Measurements from ENCODE around the gene MEI4. TPM values are rescaled to one million over a fixed set of nuclear protein-coding genes. Genes with fewer than 3 reads are reported as not detected.

The MEI4 gene
- total RNA-seq, 1 donor from 2014 or later = 0.21 TPM

GRCh38 chr6:77812304-77812703, 159.5 kb downstream of the MEI4 start:
- no peak overlapping the region for H3K4me3 ChIP-seq (ENCODE audit: low read depth, low read length)
- TF ChIP-seq CTCF (IDR thresholded peaks at IDR 0.05; ENCODE audit: insufficient read depth, low read length, poor library complexity, severe bottlenecking) = no peak
- H3K36me3 ChIP-seq (ENCODE audit: control insufficient read depth, insufficient read depth, low read length) = no peaks in the 10 kb centered on the region
- no peak for DNase-seq (ENCODE audit: low read depth)
- H3K27me3 ChIP-seq (ENCODE audit: control insufficient read depth, insufficient read depth, low read length) = no peaks in the 10 kb centered on the region

- Histone ChIP-seq H3K36me3 (ENCODE audit: control insufficient read depth, insufficient read depth, low read length) (no peaks in the 10 kb centered on the region), H3K4me3 (ENCODE audit: low read depth, low read length) (no peak overlapping the region), H3K27me3 (ENCODE audit: control insufficient read depth, insufficient read depth, low read length) (no peaks in the 10 kb centered on the region)
- TF ChIP-seq CTCF (IDR thresholded peaks at IDR 0.05; ENCODE audit: insufficient read depth, low read length, poor library complexity, severe bottlenecking) = no peak
- DNase-seq (ENCODE audit: low read depth) = no peak
These were observed 160.3 kb downstream of the MEI4 start for GRCh38 chr6:77813090-77813489.

- no peak for DNase-seq (ENCODE audit: low read depth)
- no peak for TF ChIP-seq CTCF (IDR thresholded peaks at IDR 0.05; ENCODE audit: insufficient read depth, low read length, poor library complexity, severe bottlenecking)
- Histone ChIP-seq H3K4me3 (ENCODE audit: low read depth, low read length) (no peak overlapping the region), H3K27me3 (ENCODE audit: control insufficient read depth, insufficient read depth, low read length) (no peaks in the 10 kb centered on the region), H3K36me3 (ENCODE audit: control insufficient read depth, insufficient read depth, low read length) (no peaks in the 10 kb centered on the region)
These were observed 161.3 kb downstream of the MEI4 start for GRCh38 chr6:77814119-77814518.

GRCh38 chr6:77815531-77815930, 162.7 kb downstream of the MEI4 start:
- Histone ChIP-seq H3K27me3 (ENCODE audit: control insufficient read depth, insufficient read depth, low read length) (no peaks in the 10 kb centered on the region), H3K4me3 (ENCODE audit: low read depth, low read length) (no peak overlapping the region), H3K36me3 (ENCODE audit: control insufficient read depth, insufficient read depth, low read length) (no peaks in the 10 kb centered on the region)
- no peak for TF ChIP-seq CTCF (IDR thresholded peaks at IDR 0.05; ENCODE audit: insufficient read depth, low read length, poor library complexity, severe bottlenecking)
- no peak for DNase-seq (ENCODE audit: low read depth)

GRCh38 chr6:77816766-77817270, 164.0 kb downstream of the MEI4 start:
- TF ChIP-seq CTCF (IDR thresholded peaks at IDR 0.05; ENCODE audit: insufficient read depth, low read length, poor library complexity, severe bottlenecking) = no peak
- H3K27me3 ChIP-seq (ENCODE audit: control insufficient read depth, insufficient read depth, low read length) = no peaks in the 10 kb centered on the region
- no peak overlapping the region for H3K4me3 ChIP-seq (ENCODE audit: low read depth, low read length)
- no peak for DNase-seq (ENCODE audit: low read depth)
- no peaks in the 10 kb centered on the region for H3K36me3 ChIP-seq (ENCODE audit: control insufficient read depth, insufficient read depth, low read length)

- no peak overlapping the region for H3K4me3 ChIP-seq (ENCODE audit: low read depth, low read length)
- no peaks in the 10 kb centered on the region for H3K36me3 ChIP-seq (ENCODE audit: control insufficient read depth, insufficient read depth, low read length)
These were observed 169.4 kb downstream of the MEI4 start for GRCh38 chr6:77822265-77822664.

More at GRCh38 chr6:77822265-77822664, 169.4 kb downstream of the MEI4 start:
- TF ChIP-seq CTCF (IDR thresholded peaks at IDR 0.05; ENCODE audit: insufficient read depth, low read length, poor library complexity, severe bottlenecking) = no peak
- H3K27me3 ChIP-seq (ENCODE audit: control insufficient read depth, insufficient read depth, low read length) = no peaks in the 10 kb centered on the region
- no peak for DNase-seq (ENCODE audit: low read depth)
